ENCODE data around the gene RAP1GAP. TPM values are rescaled to one million over a fixed set of nuclear protein-coding genes. Genes with fewer than 3 reads are reported as not detected.

RAP1GAP gene
- total RNA-seq, 1 experiment from 2014 or later: 30.2 TPM

DNA sequence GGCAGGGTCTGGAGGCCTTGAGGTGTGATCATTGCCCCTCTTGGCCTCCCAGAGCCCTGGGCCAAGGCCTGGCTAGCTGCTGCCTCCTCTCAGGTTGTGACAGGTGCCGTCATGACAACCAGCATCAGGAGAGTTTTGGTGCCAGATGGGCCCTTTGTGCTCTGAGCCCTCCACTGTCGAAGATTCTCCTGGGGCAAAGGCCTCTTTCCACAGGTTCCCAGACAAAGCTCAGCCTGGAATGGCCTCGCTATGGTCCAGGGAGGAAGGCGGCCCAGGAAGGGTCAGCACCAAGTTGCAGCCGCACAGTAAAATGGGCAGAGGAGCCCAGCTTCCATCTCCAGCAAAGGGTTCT lies 81.6 kb downstream of the RAP1GAP start:
- H3K4me2 ChIP-seq: no peak overlapping the region
- no peaks in the 10 kb centered on the region for H3K9me3 ChIP-seq (ENCODE audit: insufficient read depth, low read depth)
- no peaks in the 10 kb centered on the region for H3K79me2 ChIP-seq (ENCODE audit: low read depth)
- TF ChIP-seq, protein P1, sequence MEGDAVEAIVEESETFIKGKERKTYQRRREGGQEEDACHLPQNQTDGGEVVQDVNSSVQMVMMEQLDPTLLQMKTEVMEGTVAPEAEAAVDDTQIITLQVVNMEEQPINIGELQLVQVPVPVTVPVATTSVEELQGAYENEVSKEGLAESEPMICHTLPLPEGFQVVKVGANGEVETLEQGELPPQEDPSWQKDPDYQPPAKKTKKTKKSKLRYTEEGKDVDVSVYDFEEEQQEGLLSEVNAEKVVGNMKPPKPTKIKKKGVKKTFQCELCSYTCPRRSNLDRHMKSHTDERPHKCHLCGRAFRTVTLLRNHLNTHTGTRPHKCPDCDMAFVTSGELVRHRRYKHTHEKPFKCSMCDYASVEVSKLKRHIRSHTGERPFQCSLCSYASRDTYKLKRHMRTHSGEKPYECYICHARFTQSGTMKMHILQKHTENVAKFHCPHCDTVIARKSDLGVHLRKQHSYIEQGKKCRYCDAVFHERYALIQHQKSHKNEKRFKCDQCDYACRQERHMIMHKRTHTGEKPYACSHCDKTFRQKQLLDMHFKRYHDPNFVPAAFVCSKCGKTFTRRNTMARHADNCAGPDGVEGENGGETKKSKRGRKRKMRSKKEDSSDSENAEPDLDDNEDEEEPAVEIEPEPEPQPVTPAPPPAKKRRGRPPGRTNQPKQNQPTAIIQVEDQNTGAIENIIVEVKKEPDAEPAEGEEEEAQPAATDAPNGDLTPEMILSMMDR (conservative IDR thresholded peaks at IDR 0.05): no peak
- no peaks in the 10 kb centered on the region for H4K20me1 ChIP-seq (ENCODE audit: insufficient read depth)
- H3K4me3 ChIP-seq: no peak overlapping the region
- H3K36me3 ChIP-seq (ENCODE audit: low read depth): no peaks in the 10 kb centered on the region
- CTCF ChIA-PET: no interaction called here
- intact Hi-C loops (cut with micrococcal nuclease; ENCODE audit: unreplicated experiment): loop anchor here (5.0 kb wide), 1 partner anchor 70 kb away; no protein-coding TSS in a partner anchor
- H3K4me1 ChIP-seq (replicated peaks; ENCODE audit: insufficient read depth): peaks cover 11% of the 10 kb centered on the region; the same call in 1 of the 2 replicates
- POLR2A ChIA-PET (ENCODE audit: unreplicated experiment): no interaction called here
- H3K27me3 ChIP-seq (ENCODE audit: insufficient read depth, low read depth): no peaks in the 10 kb centered on the region
- DNase-seq: no peak
- no peak overlapping the region for H3K27ac ChIP-seq
- no peak overlapping the region for H2AFZ ChIP-seq
- peaks cover 4% of the 10 kb centered on the region; the same call in 1 of the 2 replicates for H3F3A ChIP-seq (ENCODE audit: insufficient read depth, low read depth)
- BruUV-seq (replicated peaks): no TSS peak
- H3K9me2 ChIP-seq (ENCODE audit: insufficient read depth): no peaks in the 10 kb centered on the region

DNA sequence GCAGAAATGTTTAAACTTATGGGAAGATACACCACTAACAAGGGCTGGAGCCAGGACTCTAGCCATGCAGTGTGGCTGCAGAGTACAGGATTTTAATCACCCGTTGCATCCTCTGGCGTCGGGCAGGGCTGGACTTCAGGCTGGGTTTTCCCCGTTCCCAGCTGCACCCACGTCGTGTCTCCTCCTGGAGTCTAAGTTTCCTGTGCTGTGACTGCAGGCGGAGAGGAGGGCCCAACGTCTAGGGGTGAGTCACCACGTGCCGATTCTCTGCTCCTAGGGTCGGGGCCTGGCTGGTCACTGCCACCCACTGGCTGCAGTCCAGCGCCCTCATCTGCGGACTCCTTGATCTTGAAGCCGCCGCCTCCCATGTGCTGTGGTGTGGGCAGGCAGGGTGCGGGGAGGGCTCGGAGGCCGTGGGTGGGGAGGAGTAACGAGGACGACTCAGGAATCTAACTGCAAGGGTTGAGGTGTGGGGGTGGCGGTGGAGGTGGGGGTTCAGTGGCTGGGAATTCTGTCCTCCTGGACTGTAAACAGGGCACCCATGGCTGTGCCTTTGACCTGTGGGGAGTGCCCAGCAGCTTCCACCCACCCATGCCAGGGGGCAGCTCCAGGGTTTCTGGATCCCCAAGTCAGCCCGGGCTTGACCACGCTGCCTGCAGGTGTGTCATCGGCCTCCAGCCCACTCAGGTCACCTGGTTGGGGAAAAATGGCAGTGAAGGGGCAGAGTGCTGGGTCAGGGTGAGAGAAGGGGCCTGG lies 82.1 kb downstream of the RAP1GAP start:
- Histone ChIP-seq H2AFZ (no peak overlapping the region), H3F3A (ENCODE audit: insufficient read depth, low read depth) (peaks cover 4% of the 10 kb centered on the region; the same call in 1 of the 2 replicates), H3K27me3 (ENCODE audit: insufficient read depth, low read depth) (no peaks in the 10 kb centered on the region), H3K27ac (no peak overlapping the region), H3K9me2 (ENCODE audit: insufficient read depth) (no peaks in the 10 kb centered on the region), H3K36me3 (ENCODE audit: low read depth) (no peaks in the 10 kb centered on the region), H3K4me3 (no peak overlapping the region), H3K4me1 (replicated peaks; ENCODE audit: insufficient read depth) (peaks cover 11% of the 10 kb centered on the region; the same call in 1 of the 2 replicates), H3K9me3 (ENCODE audit: insufficient read depth, low read depth) (no peaks in the 10 kb centered on the region), H3K4me2 (peak overlapping the region; percentile 39), H4K20me1 (ENCODE audit: insufficient read depth) (no peaks in the 10 kb centered on the region), H3K79me2 (ENCODE audit: low read depth) (no peaks in the 10 kb centered on the region)
- no peak for TF ChIP-seq EZH2 (IDR thresholded peaks at IDR 0.05; ENCODE audit: low read depth)
- TF ChIP-seq, protein P1 (conservative IDR thresholded peaks at IDR 0.05): no peak; the same call in 1 of the 2 replicates
- BruUV-seq (replicated peaks): no TSS peak
- intact Hi-C loops (cut with micrococcal nuclease; ENCODE audit: unreplicated experiment): loop anchor here (5.0 kb wide), 1 partner anchor 70 kb away; no protein-coding TSS in a partner anchor
- ChIA-PET CTCF (no interaction called here), POLR2A (ENCODE audit: unreplicated experiment) (no interaction called here)
- peak; percentile 71 to 90 for DNase-seq

DNA sequence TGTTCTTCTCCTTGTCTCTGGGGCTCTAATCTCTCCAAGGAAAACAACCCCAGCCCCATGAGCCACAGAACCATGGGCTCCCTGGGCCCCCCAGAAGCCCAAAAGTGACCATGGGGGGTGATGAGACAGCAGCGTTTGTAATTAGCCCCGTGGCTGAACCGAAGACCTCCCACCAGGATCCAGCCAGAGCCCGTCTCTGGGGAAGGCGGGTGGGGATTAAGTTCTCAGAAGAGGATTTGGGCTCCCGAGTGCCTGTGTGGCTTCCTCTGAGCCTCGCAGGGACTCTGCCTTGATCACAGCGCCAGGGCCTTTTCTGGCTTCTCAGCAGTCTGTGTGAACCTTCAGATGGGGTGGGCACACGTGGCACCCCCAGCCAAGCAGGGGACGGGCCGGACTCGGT lies 82.9 kb downstream of the RAP1GAP start:
- Histone ChIP-seq H3K4me2 (peak overlapping the region; percentile 39; the same call in 1 of the 2 replicates), H3K79me2 (ENCODE audit: low read depth) (no peaks in the 10 kb centered on the region), H3K4me3 (no peak overlapping the region), H2AFZ (no peak overlapping the region), H3K9me3 (ENCODE audit: insufficient read depth, low read depth) (no peaks in the 10 kb centered on the region), H3K9me2 (ENCODE audit: insufficient read depth) (no peaks in the 10 kb centered on the region), H3K27me3 (ENCODE audit: insufficient read depth, low read depth) (no peaks in the 10 kb centered on the region), H3K27ac (no peak overlapping the region), H3F3A (ENCODE audit: insufficient read depth, low read depth) (peaks cover 4% of the 10 kb centered on the region; the same call in 1 of the 2 replicates), H3K4me1 (replicated peaks; ENCODE audit: insufficient read depth) (peaks cover 11% of the 10 kb centered on the region; the same call in 1 of the 2 replicates), H3K36me3 (ENCODE audit: low read depth) (no peaks in the 10 kb centered on the region), H4K20me1 (ENCODE audit: insufficient read depth) (no peaks in the 10 kb centered on the region)
- no peak for DNase-seq
- POLR2A ChIA-PET (ENCODE audit: unreplicated experiment): no interaction called here
- no peak for TF ChIP-seq EZH2 (IDR thresholded peaks at IDR 0.05; ENCODE audit: low read depth)
- TF ChIP-seq, protein P1 (conservative IDR thresholded peaks at IDR 0.05): no peak
- no TSS peak for BruUV-seq (replicated peaks)
- CTCF ChIA-PET: no interaction called here
- intact Hi-C loops (cut with micrococcal nuclease; ENCODE audit: unreplicated experiment): loop anchor here (5.0 kb wide), 1 partner anchor 71 kb away; no protein-coding TSS in a partner anchor

Data from PC-9 (cell line).